ENCODE measurements around the gene CNTNAP2. TPM values are rescaled to one million over a fixed set of nuclear protein-coding genes. Genes with fewer than 3 reads are reported as not detected.

CNTNAP2 gene
- total RNA-seq, 1 experiment from 2014 or later, result 42.5 TPM

GRCh38 chr7:147912946-147913638 is 1796.5 kb downstream of the CNTNAP2 start:
- H3K27me3 Mint-ChIP-seq (ENCODE audit: insufficient read depth, unreplicated experiment), result peaks cover 3% of the 10 kb centered on the region
- ChIA-PET CTCF (interaction anchor here (0.6 kb wide), 1 partner anchor 405 kb away, joined by 4 read pairs; no protein-coding TSS in a partner anchor), POLR2A (no interaction called here)
- no peak overlapping the region for H3K27ac Mint-ChIP-seq (ENCODE audit: unreplicated experiment)
- H3K4me3 ChIP-seq (ENCODE audit: low read depth, low read length), result no peak overlapping the region
- H3K27me3 ChIP-seq (replicated peaks; ENCODE audit: control insufficient read depth, insufficient read depth, low read length), result no peaks in the 10 kb centered on the region
- no peak for DNase-seq
- no peaks in the 10 kb centered on the region for H3K36me3 ChIP-seq (ENCODE audit: control insufficient read depth, insufficient read depth, low read length)
- H3K4me3 Mint-ChIP-seq (ENCODE audit: unreplicated experiment), result no peak overlapping the region
- no peaks in the 10 kb centered on the region for H3K9me3 Mint-ChIP-seq (ENCODE audit: unreplicated experiment)
- TF ChIP-seq CTCF (IDR thresholded peaks at IDR 0.05; ENCODE audit: insufficient read depth in 1 of 2, low read depth in 1 of 2, low read length in 1 of 2, severe bottlenecking in 1 of 2, unreplicated experiment in 1 of 2), result no peak
- H3K4me1 ChIP-seq, result no peaks in the 10 kb centered on the region
- H3K9me3 ChIP-seq, result no peaks in the 10 kb centered on the region
- no peaks in the 10 kb centered on the region for H3K36me3 Mint-ChIP-seq (ENCODE audit: insufficient read depth, unreplicated experiment)
- BruUV-seq (replicated peaks), result no TSS peak
- no peaks in the 10 kb centered on the region for H3K4me1 Mint-ChIP-seq (ENCODE audit: low read depth, unreplicated experiment)
- intact Hi-C loops (cut with micrococcal nuclease; ENCODE audit: unreplicated experiment), result no loop called here

GRCh38 chr7:147915781-147916180 is 1799.2 kb downstream of the CNTNAP2 start:
- H3K27me3 Mint-ChIP-seq (ENCODE audit: insufficient read depth, unreplicated experiment), result peaks cover 3% of the 10 kb centered on the region
- intact Hi-C loops (cut with micrococcal nuclease; ENCODE audit: unreplicated experiment), result no loop called here
- TF ChIP-seq CTCF (IDR thresholded peaks at IDR 0.05; ENCODE audit: insufficient read depth in 1 of 2, low read depth in 1 of 2, low read length in 1 of 2, severe bottlenecking in 1 of 2, unreplicated experiment in 1 of 2), result no peak
- no peaks in the 10 kb centered on the region for H3K4me1 Mint-ChIP-seq (ENCODE audit: low read depth, unreplicated experiment)
- no peaks in the 10 kb centered on the region for H3K36me3 Mint-ChIP-seq (ENCODE audit: insufficient read depth, unreplicated experiment)
- DNase-seq, result no peak
- Histone ChIP-seq H3K9me3 (no peaks in the 10 kb centered on the region), H3K36me3 (ENCODE audit: control insufficient read depth, insufficient read depth, low read length) (no peaks in the 10 kb centered on the region), H3K4me3 (ENCODE audit: low read depth, low read length) (no peak overlapping the region), H3K4me1 (no peaks in the 10 kb centered on the region), H3K27me3 (replicated peaks; ENCODE audit: control insufficient read depth, insufficient read depth, low read length) (no peaks in the 10 kb centered on the region)
- ChIA-PET CTCF (no interaction called here), POLR2A (interaction anchor here (0.7 kb wide), 1 partner anchor 1459 kb away, joined by 5 read pairs; no protein-coding TSS in a partner anchor)
- H3K4me3 Mint-ChIP-seq (ENCODE audit: unreplicated experiment), result no peak overlapping the region
- no TSS peak for BruUV-seq (replicated peaks)
- no peak overlapping the region for H3K27ac Mint-ChIP-seq (ENCODE audit: unreplicated experiment)
- H3K9me3 Mint-ChIP-seq (ENCODE audit: unreplicated experiment), result no peaks in the 10 kb centered on the region

GRCh38 chr7:147916573-147916972 is 1800.0 kb downstream of the CNTNAP2 start:
- no peaks in the 10 kb centered on the region for H3K4me1 Mint-ChIP-seq (ENCODE audit: low read depth, unreplicated experiment)
- H3K9me3 Mint-ChIP-seq (ENCODE audit: unreplicated experiment), result no peaks in the 10 kb centered on the region
- no peak for DNase-seq
- ChIA-PET CTCF (no interaction called here), POLR2A (no interaction called here)
- no TSS peak for BruUV-seq (replicated peaks)
- Histone ChIP-seq H3K4me1 (no peaks in the 10 kb centered on the region), H3K36me3 (ENCODE audit: control insufficient read depth, insufficient read depth, low read length) (no peaks in the 10 kb centered on the region), H3K27me3 (replicated peaks; ENCODE audit: control insufficient read depth, insufficient read depth, low read length) (no peaks in the 10 kb centered on the region), H3K4me3 (ENCODE audit: low read depth, low read length) (no peak overlapping the region), H3K9me3 (no peaks in the 10 kb centered on the region)
- H3K27me3 Mint-ChIP-seq (ENCODE audit: insufficient read depth, unreplicated experiment), result peaks cover 3% of the 10 kb centered on the region
- intact Hi-C loops (cut with micrococcal nuclease; ENCODE audit: unreplicated experiment), result no loop called here
- no peaks in the 10 kb centered on the region for H3K36me3 Mint-ChIP-seq (ENCODE audit: insufficient read depth, unreplicated experiment)
- H3K27ac Mint-ChIP-seq (ENCODE audit: unreplicated experiment), result no peak overlapping the region
- H3K4me3 Mint-ChIP-seq (ENCODE audit: unreplicated experiment), result no peak overlapping the region
- TF ChIP-seq CTCF (IDR thresholded peaks at IDR 0.05; ENCODE audit: insufficient read depth in 1 of 2, low read depth in 1 of 2, low read length in 1 of 2, severe bottlenecking in 1 of 2, unreplicated experiment in 1 of 2), result no peak

Data from Caco-2 (cell line).